HG03095 (cell line): ENCODE results near the gene B3GNT5.
"Not testable (repeated sequence)": the region's sequence is repeated elsewhere in the genome, so short reads cannot be mapped to it uniquely, and the experiment has no call there.

Source experiments
- ATAC-seq: cut with Tn5 transposase; IDR thresholded peaks from one replicate; pipeline ENCODE4 v1.9.1; 2021; ENCODE audit warnings: moderate library complexity; ENCODE audit not compliant: unreplicated experiment

B3GNT5 gene

DNA sequence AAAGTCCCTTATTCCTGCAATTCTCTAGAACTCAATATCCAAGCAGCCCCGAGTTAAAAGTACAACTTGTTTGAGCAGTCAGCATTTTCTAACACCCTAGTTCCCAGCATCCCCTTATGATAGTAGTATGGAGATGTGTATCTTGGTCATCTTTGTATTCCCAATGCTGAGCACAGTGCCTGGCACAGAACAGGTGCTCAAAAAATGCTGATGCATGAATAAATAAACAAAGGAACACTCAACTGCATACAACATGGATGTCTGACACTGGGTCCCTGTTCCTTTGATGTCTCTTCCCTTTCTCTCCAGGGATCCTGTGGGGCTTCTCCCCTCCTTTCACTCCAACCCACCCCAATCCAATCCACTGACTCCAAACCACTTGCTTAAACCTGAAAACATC, 23.9 kb upstream of the B3GNT5 start:
- no peak for ATAC-seq

GRCh38 chr3:183230251-183230650, 22.8 kb upstream of the B3GNT5 start:
- ATAC-seq = not testable (repeated sequence)

GRCh38 chr3:183230826-183231225, 22.2 kb upstream of the B3GNT5 start:
- no peak for ATAC-seq

DNA sequence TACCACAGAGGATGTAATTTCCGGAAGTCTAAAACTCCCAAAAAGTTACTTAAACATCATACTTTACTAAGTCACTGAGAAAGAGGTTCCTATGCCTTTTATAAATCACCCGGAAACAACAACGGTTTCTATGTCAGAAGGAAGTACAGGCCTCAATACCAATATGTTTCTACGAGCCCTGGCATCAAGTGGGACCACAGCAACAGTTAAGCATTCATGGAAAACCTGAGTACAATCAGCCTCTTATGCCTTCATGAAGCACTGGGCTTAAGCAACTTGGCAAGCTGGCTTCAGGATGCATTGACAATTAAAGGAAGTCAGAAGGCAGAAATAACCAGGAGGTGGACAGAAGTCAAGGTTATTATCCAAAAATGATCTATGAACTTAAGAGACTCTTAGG, 19.1 kb upstream of the B3GNT5 start:
- ATAC-seq = no peak

DNA sequence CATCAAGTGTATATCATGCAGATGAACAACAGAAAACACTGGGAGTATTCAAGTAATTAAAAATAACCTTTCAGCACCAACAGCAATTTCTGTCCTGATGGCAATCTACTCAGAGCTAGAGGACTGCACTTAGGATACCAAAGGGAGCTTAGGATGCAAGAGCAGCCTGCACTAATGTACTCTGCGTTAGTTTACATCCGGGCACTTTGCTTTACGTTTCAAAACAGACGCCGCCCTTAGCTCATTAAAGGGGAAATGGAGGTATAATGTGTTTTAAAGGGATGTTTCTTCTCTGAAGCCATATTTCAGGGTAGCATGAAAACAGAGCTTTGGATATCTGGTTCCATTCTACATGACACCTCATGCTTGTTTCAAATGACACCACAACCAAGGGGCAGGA, 14.0 kb upstream of the B3GNT5 start:
- no peak for ATAC-seq

DNA sequence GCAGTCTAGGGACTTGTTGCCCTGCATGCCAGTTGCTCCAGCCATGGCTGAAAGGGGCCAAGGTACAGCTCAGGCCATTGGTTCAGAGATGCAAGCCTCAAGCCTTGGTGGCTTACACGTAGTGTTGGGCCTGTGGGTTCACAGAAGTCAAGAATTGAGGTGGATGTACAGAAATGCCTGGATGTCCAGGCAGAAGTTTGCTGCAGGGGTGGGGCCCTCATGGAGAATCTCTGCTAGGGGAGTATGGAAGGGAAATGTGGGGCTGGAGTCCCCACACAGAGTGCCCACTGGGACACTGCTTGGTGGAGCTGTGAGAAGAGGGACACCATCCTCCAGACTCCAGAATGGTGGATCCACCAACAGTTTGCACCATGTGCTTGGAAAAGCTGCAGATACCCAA, 10.6 kb upstream of the B3GNT5 start:
- no peak for ATAC-seq

GRCh38 chr3:183244219-183244618, 8.8 kb upstream of the B3GNT5 start:
- no peak for ATAC-seq

- no peak for ATAC-seq
These were observed 8.0 kb upstream of the B3GNT5 start for GRCh38 chr3:183244981-183245476.

DNA sequence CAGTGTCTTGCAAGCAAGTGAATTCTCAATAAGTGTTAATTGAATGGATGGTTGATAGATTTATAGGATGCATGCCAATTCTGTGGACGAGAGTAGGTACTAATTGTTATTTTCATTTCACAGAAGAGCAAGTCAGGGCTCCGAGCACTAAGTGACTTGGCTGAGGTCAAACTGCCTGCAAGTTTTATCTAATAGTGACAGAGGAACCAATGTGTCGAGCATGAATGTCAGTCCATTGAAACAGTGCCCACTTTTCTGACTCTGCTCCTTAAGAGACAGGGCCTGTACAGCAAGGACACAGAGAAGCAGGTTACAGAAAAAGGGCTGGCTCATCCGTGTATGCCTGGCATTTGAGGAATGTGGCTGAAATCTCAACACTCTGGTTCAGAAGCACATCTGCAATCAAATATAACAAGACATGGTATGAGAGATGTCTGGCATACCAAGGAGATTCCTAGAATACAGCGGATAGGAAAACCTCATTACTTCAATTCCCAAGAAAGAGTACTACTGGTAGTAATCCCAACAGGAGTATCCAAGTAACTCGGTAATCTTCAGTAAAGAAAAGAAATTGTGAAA, 6.0 kb upstream of the B3GNT5 start:
- ATAC-seq = no peak

DNA sequence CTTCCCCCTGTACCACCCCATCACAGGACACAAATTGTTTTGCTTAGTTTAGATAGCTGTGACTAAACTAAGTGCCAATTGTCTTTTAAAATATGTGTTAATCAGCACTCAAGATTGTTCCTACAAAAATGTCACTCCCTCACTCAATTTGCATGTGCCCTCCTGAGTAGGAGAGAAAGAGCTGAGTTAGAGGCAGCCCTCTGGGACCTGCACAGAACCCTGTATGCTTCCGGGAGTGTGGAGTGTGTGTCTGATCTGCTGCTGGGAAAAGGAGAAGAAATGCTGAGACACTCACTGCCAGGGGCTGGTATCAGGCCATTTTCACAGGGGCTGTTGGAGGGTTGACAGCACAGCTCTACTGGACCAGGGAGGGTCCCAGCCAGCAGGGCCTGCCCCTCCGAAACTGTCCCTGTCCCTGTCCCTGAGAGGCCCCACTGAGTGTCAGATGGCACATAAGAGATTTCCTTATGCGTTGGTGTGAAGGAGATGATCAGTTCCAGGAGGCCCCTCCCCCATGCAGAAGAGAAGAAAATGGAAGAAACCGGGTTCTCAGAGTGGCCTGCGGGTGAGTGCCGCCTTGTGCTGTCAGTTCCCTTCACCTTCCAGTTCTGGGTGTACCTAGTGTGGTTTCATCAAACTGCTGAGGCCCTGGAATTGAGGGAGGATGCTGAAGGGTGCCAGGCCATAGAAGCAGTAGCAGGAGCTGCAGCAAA, 3.9 kb upstream of the B3GNT5 start:
- ATAC-seq = no peak

DNA sequence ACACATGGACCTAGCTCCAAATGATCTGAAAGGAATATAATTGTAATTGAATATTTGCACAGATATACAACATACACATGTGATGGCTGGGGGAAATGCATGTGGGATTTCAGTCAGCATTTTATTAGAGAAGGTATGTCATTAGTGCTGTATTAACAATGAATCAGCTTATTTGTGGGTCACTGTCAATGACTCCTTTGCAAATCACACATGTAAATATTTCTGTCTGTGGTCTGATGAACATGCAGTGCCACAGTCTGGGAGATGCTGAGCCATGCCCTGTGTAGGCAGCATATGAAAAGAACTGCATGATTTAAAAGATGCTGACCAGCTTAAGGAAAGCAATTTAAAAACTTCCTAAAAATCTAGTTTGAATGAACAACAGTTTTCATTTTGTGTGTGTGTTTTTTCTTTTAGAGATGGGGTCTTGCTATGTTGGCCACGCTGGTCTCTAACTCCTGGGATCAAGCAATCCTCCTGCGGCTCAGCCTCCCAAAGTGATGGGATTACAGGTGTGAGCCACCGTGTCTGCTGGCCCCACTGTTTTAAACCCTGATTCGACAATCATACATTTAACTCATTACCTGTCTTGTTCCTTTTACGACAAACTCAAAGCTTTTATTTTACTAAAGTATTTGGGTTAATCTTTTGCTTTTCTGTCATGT, 803 bp upstream of the B3GNT5 start:
- ATAC-seq = no peak

DNA sequence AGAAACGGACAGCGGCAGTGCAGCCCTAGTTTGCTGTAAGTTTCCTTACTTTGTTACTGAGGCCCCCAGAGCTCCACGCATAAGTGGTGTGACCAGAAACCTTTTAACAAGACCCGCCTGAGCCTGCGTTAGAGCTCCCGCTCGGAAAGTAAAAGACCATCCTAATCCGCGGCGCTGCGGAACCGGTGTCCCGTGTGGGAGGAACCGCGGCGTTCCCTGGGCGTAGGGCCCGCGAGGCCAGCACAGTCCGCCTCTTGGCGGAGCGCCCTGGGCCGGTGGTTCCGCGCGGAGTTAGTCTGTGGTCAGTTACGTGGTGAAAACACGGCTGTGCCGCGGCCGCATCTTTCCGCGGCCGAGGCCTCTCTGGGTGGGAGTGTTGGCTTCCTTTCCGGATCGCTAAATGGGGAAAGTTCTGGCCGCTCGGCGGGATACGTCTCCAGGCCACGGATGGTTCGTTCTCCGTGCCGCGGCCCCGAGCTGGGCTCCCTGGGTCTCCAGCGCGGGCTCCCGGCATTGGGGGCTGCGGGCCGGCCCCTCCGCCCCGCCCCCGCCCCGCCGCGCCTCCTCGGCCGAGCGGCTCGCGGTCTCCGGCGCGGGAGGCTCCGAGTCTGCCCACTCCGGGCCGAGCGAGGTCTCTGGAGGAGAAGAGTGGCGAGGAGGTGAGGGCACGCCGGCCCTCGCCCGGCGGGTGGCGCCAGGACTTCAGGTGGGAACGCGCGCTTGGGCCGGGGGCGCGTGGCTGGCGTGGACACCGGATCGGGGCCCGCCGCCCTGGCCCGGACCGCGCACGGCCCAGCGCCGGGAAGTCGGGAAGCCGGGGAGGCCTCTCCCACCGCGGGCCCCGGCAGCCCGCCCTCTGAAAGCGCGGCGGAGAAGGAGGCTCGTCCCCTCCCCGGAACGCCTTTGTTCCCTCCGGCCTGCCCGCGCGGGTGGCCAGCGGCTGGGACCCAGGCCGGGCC, 754 bp downstream of the B3GNT5 start:
- no peak for ATAC-seq

DNA sequence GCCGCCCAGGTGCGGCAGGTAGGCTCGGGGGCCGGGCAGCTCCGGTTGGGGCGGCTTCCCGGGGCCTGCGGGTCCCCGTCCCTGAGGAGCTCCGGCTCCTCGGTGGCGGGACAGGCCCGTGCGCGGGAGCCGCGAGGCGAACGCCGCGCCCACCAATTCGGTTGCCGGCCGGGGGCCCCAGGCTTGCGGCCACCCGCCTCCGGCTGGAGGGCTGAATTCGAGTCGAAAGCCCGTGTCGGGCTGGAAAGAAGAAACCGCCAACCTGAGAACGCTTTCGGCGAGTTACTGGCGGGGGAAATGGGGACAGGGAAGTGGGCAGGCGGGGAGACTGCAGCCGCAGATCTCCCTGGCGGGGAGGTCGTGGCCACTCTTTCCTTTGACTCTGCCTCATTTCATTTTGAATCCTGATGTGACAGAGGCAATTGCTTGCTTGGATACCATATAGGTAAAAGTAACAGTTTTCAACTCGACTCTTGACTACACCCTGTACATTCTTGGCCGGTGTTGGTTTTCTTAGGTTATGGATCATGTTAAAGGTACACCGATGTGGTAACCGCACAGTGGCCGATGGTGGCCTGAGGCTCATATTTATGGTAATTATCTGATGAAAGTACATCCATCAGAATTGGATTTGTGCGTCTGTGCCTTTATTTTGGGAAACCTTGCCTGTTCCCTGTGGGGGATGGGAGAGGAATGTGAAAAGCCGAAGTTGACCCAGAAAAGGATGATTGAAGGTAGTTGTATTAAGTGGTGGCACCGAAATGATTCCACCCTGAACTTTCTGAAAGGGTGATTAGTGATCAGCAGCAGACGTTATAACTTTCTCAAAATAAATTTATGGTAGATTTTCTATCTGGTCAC, 1.7 kb downstream of the B3GNT5 start:
- no peak for ATAC-seq

DNA sequence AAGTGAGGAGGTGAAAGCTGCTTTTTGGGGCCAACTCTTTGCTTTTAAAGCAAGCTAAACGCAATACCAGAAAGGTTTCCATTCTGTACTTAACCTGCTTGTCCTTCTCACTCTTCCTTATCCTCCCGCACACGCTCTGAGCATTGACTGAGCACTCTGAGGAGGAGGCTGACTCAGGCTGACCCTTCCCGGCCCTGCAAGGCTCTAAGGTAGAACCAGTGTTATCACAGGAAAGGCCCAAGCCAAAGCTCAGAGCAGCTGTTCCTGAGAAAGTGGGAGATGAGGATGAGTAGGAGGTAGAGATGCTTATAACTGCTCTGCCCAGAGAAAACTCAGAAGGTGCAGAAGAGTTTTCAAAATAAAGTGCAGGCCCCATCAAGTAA, 2.3 kb downstream of the B3GNT5 start:
- ATAC-seq = no peak

GRCh38 chr3:183259087-183259486, 6.0 kb downstream of the B3GNT5 start:
- ATAC-seq = no peak

- ATAC-seq = no peak
These were observed 6.6 kb downstream of the B3GNT5 start for GRCh38 chr3:183259621-183260020.

- ATAC-seq = no peak
These were observed 7.3 kb downstream of the B3GNT5 start for GRCh38 chr3:183260167-183260904.

- no peak for ATAC-seq
These were observed 8.2 kb downstream of the B3GNT5 start for GRCh38 chr3:183261151-183261724.

DNA sequence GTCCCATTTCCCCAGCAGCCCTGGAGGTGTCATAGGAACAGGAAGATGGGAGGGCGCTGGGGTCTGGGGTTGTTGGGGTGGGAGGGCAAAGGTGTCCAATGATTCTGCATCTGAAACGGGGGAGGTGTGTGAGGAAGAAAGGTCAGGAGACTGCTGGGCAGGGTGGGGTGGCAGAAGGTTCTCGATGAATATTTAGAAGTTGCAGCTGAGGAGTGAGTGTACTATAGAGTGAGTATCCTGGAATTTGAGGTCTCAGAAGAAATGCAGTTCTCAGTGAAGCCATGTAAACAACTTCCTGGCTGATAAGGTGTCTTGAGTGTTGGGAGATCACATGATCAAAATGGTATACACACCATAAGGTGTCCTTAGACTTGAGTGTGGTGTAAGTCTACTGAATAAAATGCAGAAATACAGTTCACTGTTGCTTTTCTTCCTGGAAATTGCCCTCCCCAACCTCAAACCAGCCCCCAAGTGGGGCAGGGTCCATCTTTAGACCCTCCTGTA, 9.9 kb downstream of the B3GNT5 start:
- ATAC-seq = no peak
